ENCODE results near the gene UGT1A4. TPM values are rescaled to one million over a fixed set of nuclear protein-coding genes. Genes with fewer than 3 reads are reported as not detected.
"Not testable (repeated sequence)": the region's sequence is repeated elsewhere in the genome, so short reads cannot be mapped to it uniquely, and the experiment has no call there.

UGT1A4 gene
- total and polyA plus RNA-seq, 10 of the 15 experiments (the other 5 are each of a cell fraction or from before 2014, with no cell fraction given) = not detected

GRCh38 chr2:233728723-233729301 lies 10.3 kb downstream of the UGT1A4 start, which contains the start of gene UGT1A3 (continued):
- TF ChIP-seq SIN3A (IDR thresholded peaks at IDR 0.05; ENCODE audit: low read depth, low read length) = no peak
- no peak for TF ChIP-seq CHD2 (IDR thresholded peaks at IDR 0.05; ENCODE audit: borderline replicate concordance, low read depth, low read length)
- TF ChIP-seq NKRF (conservative IDR thresholded peaks at IDR 0.05) = no peak
- TF ChIP-seq POU2F2 (IDR thresholded peaks at IDR 0.05; ENCODE audit: borderline replicate concordance, low read depth, low read length) = no peak

GRCh38 chr2:233736868-233737653 lies 18.5 kb downstream of the UGT1A4 start:
- H3K4me3 ChIP-seq; H3K4me2 ChIP-seq (ENCODE audit: control insufficient read depth, insufficient read depth); H3K27me3 ChIP-seq (replicated peaks in 1 of 2; ENCODE audit: control insufficient read depth in 2 of 2, insufficient read depth in 2 of 2, low read length in 1 of 2); ATAC-seq; H3K9me3 ChIP-seq (replicated peaks; ENCODE audit: control insufficient read depth, insufficient read depth, low read length); RAD21 ChIA-PET (ENCODE audit: unreplicated experiment); DNase-seq (ENCODE audit: low read depth, low spot score); H3K4me1 ChIP-seq (ENCODE audit: control insufficient read depth, insufficient read depth, low read length); H3K36me3 ChIP-seq (ENCODE audit: control insufficient read depth in 2 of 2, insufficient read depth in 2 of 2, low read length in 1 of 2); H3K9ac ChIP-seq (ENCODE audit: control insufficient read depth, insufficient read depth, low read length); CTCF ChIA-PET; intact Hi-C loops (cut with micrococcal nuclease; ENCODE audit: unreplicated experiment); POLR2A ChIA-PET; H2AFZ ChIP-seq (ENCODE audit: control insufficient read depth, low read depth, low read length); H3K79me2 ChIP-seq (ENCODE audit: control insufficient read depth, insufficient read depth, low read length); in situ Hi-C loops (cut with MboI); FAIRE-seq; BruUV-seq (replicated peaks); H4K20me1 ChIP-seq (ENCODE audit: control insufficient read depth, insufficient read depth); H3K27ac ChIP-seq (ENCODE audit: control insufficient read depth, insufficient read depth): not testable (repeated sequence)
- SMC1A ChIA-PET (ENCODE audit: uncharacterized antibody, unreplicated experiment) = interaction anchor here (0.7 kb wide), 1 partner anchor 31 kb away, joined by 3 read pairs; no protein-coding TSS in a partner anchor
- WGBS (ENCODE audit: insufficient coverage, insufficient replicate concordance, low lambda C conversion rate, missing lambda C conversion rate) = 42% methylated on average over 14 of the region's 14 CpGs

All from GM12878 (cell line).